ENCODE measurements around the gene OR6V1.

GRCh38 chr7:143041346-143041745, 10.8 kb upstream of the OR6V1 start:
- no peak for TF ChIP-seq CTCF (IDR thresholded peaks at IDR 0.05; ENCODE audit: low read length)
- no peak for TF ChIP-seq EZH2 (optimal IDR thresholded peaks at IDR 0.05; ENCODE audit: low read depth, low read length)

Measured in MM.1S (cell line).